HG02623 (cell line): ENCODE measurements around the gene ESYT1.
A peak's percentile ranks its signal among the peaks of the same experiment; 100 is the strongest.

ENCODE experiments used
- ATAC-seq: cut with Tn5 transposase; IDR thresholded peaks from one replicate; pipeline ENCODE4 v1.9.1; 2021; ENCODE audit warnings: moderate library complexity; ENCODE audit not compliant: unreplicated experiment

ESYT1 gene

GRCh38 chr12:56128670-56129205, 671 bp downstream of the ESYT1 start:
- no peak for ATAC-seq

GRCh38 chr12:56129206-56129941, 1.3 kb downstream of the ESYT1 start:
- peak; percentile 23 for ATAC-seq

- ATAC-seq = no peak
These were observed 2.0 kb downstream of the ESYT1 start for GRCh38 chr12:56129942-56130495.

- no peak for ATAC-seq
These were observed 2.8 kb downstream of the ESYT1 start for GRCh38 chr12:56130876-56131275.

- no peak for ATAC-seq
These were observed 6.8 kb downstream of the ESYT1 start for GRCh38 chr12:56134897-56135296.

- no peak for ATAC-seq
These were observed 9.9 kb downstream of the ESYT1 start for GRCh38 chr12:56137853-56138571.

GRCh38 chr12:56141946-56142784, 14.1 kb downstream of the ESYT1 start:
- no peak for ATAC-seq

GRCh38 chr12:56143217-56143616, 15.2 kb downstream of the ESYT1 start:
- ATAC-seq = no peak

GRCh38 chr12:56143870-56144269, 15.8 kb downstream of the ESYT1 start:
- no peak for ATAC-seq

- no peak for ATAC-seq
These were observed 17.1 kb downstream of the ESYT1 start for GRCh38 chr12:56145217-56145616.

- ATAC-seq = no peak
These were observed 18.7 kb downstream of the ESYT1 start for GRCh38 chr12:56146492-56147460.

- no peak for ATAC-seq
These were observed 22.5 kb downstream of the ESYT1 start for GRCh38 chr12:56150563-56150962.

- peak; percentile 37 for ATAC-seq
These were observed 23.6 kb downstream of the ESYT1 start for GRCh38 chr12:56151672-56152131.

- peak; percentile 80 for ATAC-seq
These were observed 24.2 kb downstream of the ESYT1 start, which contains the start of gene MYL6B for GRCh38 chr12:56152132-56152755. Gene MYL6B, plus strand, starts transcription at chr12:56152587. Its CDS starts 1,332 bp downstream, at chr12:56153919.

- no peak for ATAC-seq
These were observed 24.9 kb downstream of the ESYT1 start for GRCh38 chr12:56152756-56153677.

GRCh38 chr12:56153678-56154065, 25.6 kb downstream of the ESYT1 start:
- ATAC-seq = no peak

- no peak for ATAC-seq
These were observed 26.2 kb downstream of the ESYT1 start for GRCh38 chr12:56154246-56154771.

- ATAC-seq = no peak
These were observed 26.8 kb downstream of the ESYT1 start for GRCh38 chr12:56154818-56155217.
